COLO829 (cell line): Measurements from ENCODE around the gene HLCS.
"Not testable (repeated sequence)": the region's sequence is repeated elsewhere in the genome, so short reads cannot be mapped to it uniquely, and the experiment has no call there.

Experiments used
- DNase-seq: peaks from one replicate; pipeline ENCODE4 v3.0.0; 2012; ENCODE audit warnings: low spot score

HLCS gene

GRCh38 chr21:36847189-36847588 lies 119.3 kb downstream of the HLCS start:
- DNase-seq: peak; percentile 80

- DNase-seq: no peak
These were observed 119.8 kb downstream of the HLCS start for GRCh38 chr21:36846631-36847030.

- DNase-seq: no peak
These were observed 120.7 kb downstream of the HLCS start for GRCh38 chr21:36845790-36846189.

GRCh38 chr21:36845070-36845469 lies 121.4 kb downstream of the HLCS start:
- DNase-seq: no peak

GRCh38 chr21:36841866-36842265 lies 124.6 kb downstream of the HLCS start:
- DNase-seq: no peak

- no peak for DNase-seq
These were observed 126.7 kb downstream of the HLCS start for GRCh38 chr21:36839735-36840134.

GRCh38 chr21:36839123-36839522 lies 127.3 kb downstream of the HLCS start:
- no peak for DNase-seq

- no peak for DNase-seq
These were observed 131.1 kb downstream of the HLCS start for GRCh38 chr21:36835383-36835795.

GRCh38 chr21:36834192-36834591 lies 132.3 kb downstream of the HLCS start:
- DNase-seq: no peak

- no peak for DNase-seq
These were observed 136.4 kb downstream of the HLCS start for GRCh38 chr21:36830100-36830499.

- DNase-seq: no peak
These were observed 137.5 kb downstream of the HLCS start for GRCh38 chr21:36828891-36829515.

GRCh38 chr21:36828208-36828607 lies 138.3 kb downstream of the HLCS start:
- DNase-seq: no peak

GRCh38 chr21:36825658-36826057 lies 140.8 kb downstream of the HLCS start:
- no peak for DNase-seq

GRCh38 chr21:36821032-36821299 lies 145.5 kb downstream of the HLCS start:
- DNase-seq: no peak

- DNase-seq: no peak
These were observed 146.1 kb downstream of the HLCS start for GRCh38 chr21:36820176-36821031.

- DNase-seq: no peak
These were observed 148.6 kb downstream of the HLCS start for GRCh38 chr21:36817732-36818450.

- no peak for DNase-seq
These were observed 149.8 kb downstream of the HLCS start for GRCh38 chr21:36816561-36817130.

GRCh38 chr21:36816026-36816425 lies 150.4 kb downstream of the HLCS start:
- not testable (repeated sequence) for DNase-seq

- DNase-seq: no peak
These were observed 151.2 kb downstream of the HLCS start for GRCh38 chr21:36815284-36815683.

- DNase-seq: no peak
These were observed 153.4 kb downstream of the HLCS start for GRCh38 chr21:36813052-36813451.

- no peak for DNase-seq
These were observed 154.7 kb downstream of the HLCS start for GRCh38 chr21:36811762-36812161.

- DNase-seq: no peak
These were observed 156.0 kb downstream of the HLCS start for GRCh38 chr21:36810443-36810842.

GRCh38 chr21:36807422-36807928 lies 159.0 kb downstream of the HLCS start:
- no peak for DNase-seq
